Right lobe of liver (tissue), 6 donors: ENCODE measurements around the gene LMTK2. TPM values are rescaled to one million over a fixed set of nuclear protein-coding genes. Genes with fewer than 3 reads are reported as not detected.

ENCODE experiments used
- ATAC-seq, 4 donors: fragments of 200-7000 bp; cut with Tn5 transposase; one replicate each; pipeline ENCODE4 v1.9.1; 2020; ENCODE audit warnings: mild to moderate bottlenecking in 4 of 4, moderate library complexity in 4 of 4
- DNase-seq, 3 donors: peaks; one replicate each; pipeline ENCODE4 v3.0.0-alpha.2; 2020
- H3K27ac ChIP-seq, 3 donors: fragments of 200-600 bp; one replicate each; pipeline ENCODE4 v1.8.0; 2022
- H3K27me3 ChIP-seq, 2 donors: fragments of 200-600 bp; one replicate each; pipeline ENCODE4 v1.8.0; 2022
- H3K36me3 ChIP-seq, 4 donors: fragments of 200-600 bp; sonication (generic) in 1 of 4; one replicate each; pipeline versions ENCODE4 v1.5.1 to v1.8.0; 2017 to 2022; ENCODE audit warnings: control low read depth in 1 of 4
- H3K4me1 ChIP-seq, 4 donors: fragments of 200-600 bp; sonication (generic) in 1 of 4; one replicate each; pipeline versions ENCODE4 v1.5.1 to v1.8.0; 2017 to 2022; ENCODE audit warnings: control low read depth in 1 of 4
- H3K4me3 ChIP-seq, 3 donors: fragments of 200-600 bp; one replicate each; pipeline ENCODE4 v1.8.0; 2022
- H3K9me3 ChIP-seq, 4 donors: fragments of 200-600 bp; sonication (generic) in 1 of 4; one replicate each; pipeline versions ENCODE4 v1.5.1 to v1.8.0; 2017 to 2022; ENCODE audit warnings: control low read depth in 1 of 4
- POLR2A ChIP-seq: fragments of 450-650 bp; IDR thresholded peaks from one replicate; pipeline ENCODE4 v1.6.1; 2017; ENCODE audit warnings: antibody characterized with exemption, mild to moderate bottlenecking
- WGBS: methylation state at CpG from one replicate; pipeline ENCODE4 v1.1.6; 2018; ENCODE audit warnings: low coverage, low lambda C conversion rate; ENCODE audit not compliant: insufficient coverage; ENCODE audit errors: missing lambda C conversion rate; 5-methylcytosine and 5-hydroxymethylcytosine counted together
- intact Hi-C, 2 donors: fragments of 100-400 bp; cut with DNase I; formaldehyde crosslinking; loops; one replicate each; pipeline versions ENCODE4 v1.11.2 to v1.14.1; 2022
- total RNA-seq, 6 experiments: library from RNA; depleted of rRNA in 2 of 6; stranded (reverse); fragments of >200 nt in 2 of 6; fragmentation: NEBNext Ultra II Directional in 3 of 6; extraction: Animal tissue kit (Norgen Biotek cat#: 25700) in 3 of 6; gene quantifications; one replicate each; pipeline versions ENCODE4 v1.1.0 to v1.2.4, GENCODE V29; 2016 to 2023
- TF ChIP-seq, protein P1 (sequence below), 4 donors: fragments of 200-600 bp in 3 of 4; fragments of 450-650 bp in 1 of 4; IDR thresholded peaks; one replicate each; pipeline versions ENCODE4 v1.5.1 to v1.8.0; 2016 to 2022; ENCODE audit warnings: antibody characterized with exemption in 4 of 4, mild to moderate bottlenecking in 2 of 4
- donor health status: DM: no; HTN: yes; CAD: no.
- donor health status: DM: no; HTN: no; CAD: no.
- donor health status: DM: no; HTN: no; CAD: no.
- donor health status: DM: no; HTN: yes; CAD: no.
- donor health status: DM: no; HTN: yes; CAD: no.

The LMTK2 gene
- total RNA-seq, 6 experiments from 2014 or later = 9.4 to 16.7 (median 13.9) TPM

DNA sequence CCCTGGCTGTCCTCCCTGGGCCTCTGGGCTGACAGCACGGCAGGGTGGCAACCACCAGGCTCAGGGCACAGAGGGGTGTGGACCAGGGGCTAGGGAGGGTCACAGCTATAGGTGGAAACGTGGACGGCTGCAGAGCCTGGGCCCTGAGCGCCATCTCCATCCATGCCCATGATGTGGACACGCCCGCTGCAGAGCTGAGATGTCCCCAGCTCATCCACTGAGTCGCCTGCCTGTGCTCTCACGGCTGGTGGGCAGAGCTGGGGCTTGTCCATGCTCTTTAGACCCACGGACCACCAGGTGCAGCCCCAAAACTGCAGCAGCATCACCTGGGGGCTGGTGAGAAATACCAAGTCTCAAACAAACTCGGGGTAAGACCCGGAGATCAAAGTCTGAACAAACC, 129.2 kb downstream of the LMTK2 start:
- intact Hi-C loops = no loop called here
- no peaks in the 10 kb centered on the region for H3K4me1 ChIP-seq
- no peak overlapping the region for H3K27ac ChIP-seq
- H3K9me3 ChIP-seq = no peaks in the 10 kb centered on the region
- ATAC-seq = no peak
- no peak overlapping the region for H3K4me3 ChIP-seq
- DNase-seq = peak in 1 of 3 donors; percentile 40
- no peak for TF ChIP-seq POLR2A
- TF ChIP-seq, protein P1, sequence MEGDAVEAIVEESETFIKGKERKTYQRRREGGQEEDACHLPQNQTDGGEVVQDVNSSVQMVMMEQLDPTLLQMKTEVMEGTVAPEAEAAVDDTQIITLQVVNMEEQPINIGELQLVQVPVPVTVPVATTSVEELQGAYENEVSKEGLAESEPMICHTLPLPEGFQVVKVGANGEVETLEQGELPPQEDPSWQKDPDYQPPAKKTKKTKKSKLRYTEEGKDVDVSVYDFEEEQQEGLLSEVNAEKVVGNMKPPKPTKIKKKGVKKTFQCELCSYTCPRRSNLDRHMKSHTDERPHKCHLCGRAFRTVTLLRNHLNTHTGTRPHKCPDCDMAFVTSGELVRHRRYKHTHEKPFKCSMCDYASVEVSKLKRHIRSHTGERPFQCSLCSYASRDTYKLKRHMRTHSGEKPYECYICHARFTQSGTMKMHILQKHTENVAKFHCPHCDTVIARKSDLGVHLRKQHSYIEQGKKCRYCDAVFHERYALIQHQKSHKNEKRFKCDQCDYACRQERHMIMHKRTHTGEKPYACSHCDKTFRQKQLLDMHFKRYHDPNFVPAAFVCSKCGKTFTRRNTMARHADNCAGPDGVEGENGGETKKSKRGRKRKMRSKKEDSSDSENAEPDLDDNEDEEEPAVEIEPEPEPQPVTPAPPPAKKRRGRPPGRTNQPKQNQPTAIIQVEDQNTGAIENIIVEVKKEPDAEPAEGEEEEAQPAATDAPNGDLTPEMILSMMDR (IDR thresholded peaks at IDR 0.05) = no peak
- H3K27me3 ChIP-seq = no peaks in the 10 kb centered on the region
- H3K36me3 ChIP-seq = peaks cover 0 to 8% (median 0%) of the 10 kb centered on the region in 4 donors
- WGBS = 80% methylated on average over 3 of the region's 11 CpGs

DNA sequence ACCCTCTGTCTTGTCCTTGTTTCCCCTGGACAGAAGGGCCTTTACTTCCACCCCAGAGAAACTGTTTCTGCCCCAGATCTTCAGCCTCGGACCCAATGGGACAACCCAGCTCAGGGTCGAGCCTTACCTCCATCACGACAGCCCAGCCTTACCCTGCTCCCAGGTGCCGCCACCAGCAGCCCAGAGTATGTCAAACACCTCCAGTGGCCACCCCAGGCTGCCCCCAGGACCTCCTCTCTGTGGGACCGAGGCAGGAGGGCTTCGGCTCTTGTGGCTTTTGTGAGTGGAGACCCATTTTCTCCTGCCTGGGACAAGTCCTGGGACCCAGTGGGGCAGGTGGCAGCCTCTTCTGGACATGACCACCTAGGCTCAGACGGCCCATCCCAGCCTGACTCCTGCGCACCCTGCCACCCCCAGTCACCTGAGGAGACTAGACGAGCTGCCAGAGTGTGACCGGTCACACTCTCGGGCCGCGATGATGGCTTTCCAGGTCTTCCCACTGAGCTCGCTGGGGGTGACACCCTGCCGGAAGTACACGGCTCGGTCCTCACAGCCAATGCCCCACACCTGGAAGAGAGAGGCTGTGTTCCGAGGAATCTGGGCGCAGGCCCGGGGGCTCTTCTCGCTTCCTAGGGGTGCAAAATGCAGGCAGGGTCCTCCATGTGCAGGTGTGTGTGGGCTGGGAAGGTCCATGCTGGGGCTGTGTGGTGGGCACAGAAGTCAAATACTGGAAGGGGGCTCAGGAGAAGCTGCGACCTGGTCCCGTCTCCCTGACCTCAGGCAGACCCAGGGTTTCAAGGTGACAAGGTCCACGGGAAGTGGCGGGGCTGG, 129.9 kb downstream of the LMTK2 start:
- peak in 1 of 3 donors; percentile 42 for DNase-seq
- WGBS = 92% methylated on average over 7 of the region's 25 CpGs
- intact Hi-C loops = no loop called here
- H3K9me3 ChIP-seq = no peaks in the 10 kb centered on the region
- H3K4me1 ChIP-seq = no peaks in the 10 kb centered on the region
- H3K36me3 ChIP-seq = peaks cover 0 to 10% (median 0%) of the 10 kb centered on the region in 4 donors
- ATAC-seq = no peak
- no peak overlapping the region for H3K4me3 ChIP-seq
- H3K27me3 ChIP-seq = no peaks in the 10 kb centered on the region
- no peak overlapping the region for H3K27ac ChIP-seq
- TF ChIP-seq, protein P1 (IDR thresholded peaks at IDR 0.05) = no peak

DNA sequence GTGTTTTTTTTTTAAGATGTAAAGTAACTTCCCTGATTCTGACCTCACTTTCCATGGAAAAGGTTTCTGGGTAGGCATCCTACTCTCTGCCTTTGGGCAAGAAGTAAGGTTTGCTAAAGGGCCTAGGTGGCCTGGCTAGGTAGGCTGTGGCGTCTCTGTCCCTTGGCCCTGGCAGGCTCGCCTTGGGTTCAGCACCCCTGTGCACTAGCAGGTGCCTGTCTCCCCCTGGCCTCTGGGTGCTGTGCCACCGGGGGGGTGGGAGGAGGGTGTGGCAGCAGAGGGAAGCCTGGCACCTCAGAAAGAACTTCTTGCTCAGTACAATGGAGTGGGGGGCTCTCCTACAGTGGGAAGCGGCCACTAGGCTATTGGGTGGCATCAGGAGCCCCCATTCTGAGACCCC, 131.4 kb downstream of the LMTK2 start:
- WGBS = 80% methylated on average over 1 of the region's 4 CpGs
- TF ChIP-seq, protein P1 (IDR thresholded peaks at IDR 0.05) = no peak
- no peak for TF ChIP-seq POLR2A
- no peak for ATAC-seq
- Histone ChIP-seq H3K27me3 (no peaks in the 10 kb centered on the region), H3K4me1 (no peaks in the 10 kb centered on the region), H3K4me3 (no peak overlapping the region), H3K9me3 (no peaks in the 10 kb centered on the region), H3K27ac (no peak overlapping the region), H3K36me3 (peaks cover 0 to 10% (median 0%) of the 10 kb centered on the region in 4 donors)
- intact Hi-C loops = no loop called here
- DNase-seq = no peak

DNA sequence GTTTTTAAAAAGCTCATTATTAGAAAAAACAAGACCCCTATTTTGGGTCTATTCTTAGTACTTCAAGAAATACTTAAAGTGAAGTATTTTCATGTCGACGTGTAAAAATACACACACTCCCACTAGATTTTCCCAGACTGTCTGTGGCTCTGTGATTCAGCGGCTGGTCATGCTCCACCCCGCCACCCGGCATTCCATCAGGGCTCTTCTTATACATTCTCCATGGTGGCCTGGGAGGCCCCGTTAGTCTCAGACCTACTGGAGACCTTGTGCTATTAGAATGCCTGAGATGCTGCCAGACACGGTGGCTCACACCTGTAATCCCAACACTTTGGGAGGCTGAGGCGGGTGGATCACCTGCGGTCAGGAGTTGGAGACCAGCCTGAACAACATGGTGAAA, 132.3 kb downstream of the LMTK2 start:
- 65% methylated on average over 2 of the region's 9 CpGs for WGBS
- no peaks in the 10 kb centered on the region for H3K9me3 ChIP-seq
- TF ChIP-seq POLR2A = no peak
- TF ChIP-seq, protein P1 (IDR thresholded peaks at IDR 0.05) = no peak
- H3K27me3 ChIP-seq = no peaks in the 10 kb centered on the region
- H3K36me3 ChIP-seq = peaks cover 0 to 10% (median 0%) of the 10 kb centered on the region in 4 donors
- intact Hi-C loops = no loop called here
- no peaks in the 10 kb centered on the region for H3K4me1 ChIP-seq
- no peak overlapping the region for H3K27ac ChIP-seq
- ATAC-seq = no peak
- H3K4me3 ChIP-seq = no peak overlapping the region
- DNase-seq = no peak
